Measurements from ENCODE around the gene ARHGEF28. TPM values are rescaled to one million over a fixed set of nuclear protein-coding genes. Genes with fewer than 3 reads are reported as not detected.

Gene ARHGEF28
- total RNA-seq, 1 donor from 2014 or later = 9.3 TPM

- Mint-ChIP-seq H3K27me3 (ENCODE audit: low read depth) (no peaks in the 10 kb centered on the region), H3K4me3 (ENCODE audit: unreplicated experiment) (no peak overlapping the region), H3K4me1 (ENCODE audit: low read depth) (peaks cover 24% of the 10 kb centered on the region), H3K36me3 (ENCODE audit: low read depth) (no peaks in the 10 kb centered on the region), H3K27ac (ENCODE audit: unreplicated experiment) (no peak overlapping the region), H3K9me3 (ENCODE audit: low read depth) (peaks cover 2% of the 10 kb centered on the region)
- DNase-seq (ENCODE audit: low spot score) = no peak
- TF ChIP-seq, protein P1, sequence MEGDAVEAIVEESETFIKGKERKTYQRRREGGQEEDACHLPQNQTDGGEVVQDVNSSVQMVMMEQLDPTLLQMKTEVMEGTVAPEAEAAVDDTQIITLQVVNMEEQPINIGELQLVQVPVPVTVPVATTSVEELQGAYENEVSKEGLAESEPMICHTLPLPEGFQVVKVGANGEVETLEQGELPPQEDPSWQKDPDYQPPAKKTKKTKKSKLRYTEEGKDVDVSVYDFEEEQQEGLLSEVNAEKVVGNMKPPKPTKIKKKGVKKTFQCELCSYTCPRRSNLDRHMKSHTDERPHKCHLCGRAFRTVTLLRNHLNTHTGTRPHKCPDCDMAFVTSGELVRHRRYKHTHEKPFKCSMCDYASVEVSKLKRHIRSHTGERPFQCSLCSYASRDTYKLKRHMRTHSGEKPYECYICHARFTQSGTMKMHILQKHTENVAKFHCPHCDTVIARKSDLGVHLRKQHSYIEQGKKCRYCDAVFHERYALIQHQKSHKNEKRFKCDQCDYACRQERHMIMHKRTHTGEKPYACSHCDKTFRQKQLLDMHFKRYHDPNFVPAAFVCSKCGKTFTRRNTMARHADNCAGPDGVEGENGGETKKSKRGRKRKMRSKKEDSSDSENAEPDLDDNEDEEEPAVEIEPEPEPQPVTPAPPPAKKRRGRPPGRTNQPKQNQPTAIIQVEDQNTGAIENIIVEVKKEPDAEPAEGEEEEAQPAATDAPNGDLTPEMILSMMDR (IDR thresholded peaks at IDR 0.05) = no peak
These were observed 285.9 kb downstream of the ARHGEF28 start for GRCh38 chr5:73911761-73912393.

- Mint-ChIP-seq H3K36me3 (ENCODE audit: low read depth) (no peaks in the 10 kb centered on the region), H3K27me3 (ENCODE audit: low read depth) (no peaks in the 10 kb centered on the region), H3K4me1 (ENCODE audit: low read depth) (peaks cover 34% of the 10 kb centered on the region), H3K27ac (ENCODE audit: unreplicated experiment) (no peak overlapping the region), H3K9me3 (ENCODE audit: low read depth) (no peaks in the 10 kb centered on the region), H3K4me3 (ENCODE audit: unreplicated experiment) (no peak overlapping the region)
- TF ChIP-seq, protein P1 (IDR thresholded peaks at IDR 0.05) = no peak
- DNase-seq (ENCODE audit: low spot score) = no peak
These were observed 286.9 kb downstream of the ARHGEF28 start for GRCh38 chr5:73912821-73913271.

DNA sequence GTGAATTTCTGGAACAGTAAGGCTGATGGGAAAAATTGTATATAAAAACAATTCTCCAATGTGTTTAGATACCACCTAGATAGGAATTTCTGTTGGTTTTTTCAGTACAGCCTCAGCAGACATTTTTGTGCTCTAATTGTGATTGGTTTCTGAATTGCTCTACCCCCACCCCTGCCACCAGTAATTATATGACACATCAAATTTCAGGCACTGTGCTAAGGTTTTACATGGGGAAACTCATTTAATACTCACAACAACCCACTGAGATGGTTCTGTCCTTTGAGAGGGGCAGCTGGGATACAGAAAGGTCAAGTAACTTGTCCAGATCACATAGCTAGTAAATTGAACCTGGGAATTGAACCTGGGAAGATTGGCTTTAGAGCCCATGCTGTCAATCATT, 288.0 kb downstream of the ARHGEF28 start:
- no peaks in the 10 kb centered on the region for H3K27me3 Mint-ChIP-seq (ENCODE audit: low read depth)
- H3K27ac Mint-ChIP-seq (ENCODE audit: unreplicated experiment) = no peak overlapping the region
- TF ChIP-seq, protein P1 (IDR thresholded peaks at IDR 0.05) = no peak
- DNase-seq (ENCODE audit: low spot score) = no peak
- H3K4me1 Mint-ChIP-seq (ENCODE audit: low read depth) = peaks cover 25% of the 10 kb centered on the region
- no peak overlapping the region for H3K4me3 Mint-ChIP-seq (ENCODE audit: unreplicated experiment)
- H3K36me3 Mint-ChIP-seq (ENCODE audit: low read depth) = no peaks in the 10 kb centered on the region
- H3K9me3 Mint-ChIP-seq (ENCODE audit: low read depth) = no peaks in the 10 kb centered on the region

GRCh38 chr5:73915345-73915744, 289.3 kb downstream of the ARHGEF28 start:
- no peaks in the 10 kb centered on the region for H3K9me3 Mint-ChIP-seq (ENCODE audit: low read depth)
- H3K36me3 Mint-ChIP-seq (ENCODE audit: low read depth) = no peaks in the 10 kb centered on the region
- H3K4me3 Mint-ChIP-seq (ENCODE audit: unreplicated experiment) = no peak overlapping the region
- no peak for DNase-seq (ENCODE audit: low spot score)
- TF ChIP-seq, protein P1 (IDR thresholded peaks at IDR 0.05) = no peak
- H3K4me1 Mint-ChIP-seq (ENCODE audit: low read depth) = peaks cover 24% of the 10 kb centered on the region
- no peaks in the 10 kb centered on the region for H3K27me3 Mint-ChIP-seq (ENCODE audit: low read depth)
- no peak overlapping the region for H3K27ac Mint-ChIP-seq (ENCODE audit: unreplicated experiment)

DNA sequence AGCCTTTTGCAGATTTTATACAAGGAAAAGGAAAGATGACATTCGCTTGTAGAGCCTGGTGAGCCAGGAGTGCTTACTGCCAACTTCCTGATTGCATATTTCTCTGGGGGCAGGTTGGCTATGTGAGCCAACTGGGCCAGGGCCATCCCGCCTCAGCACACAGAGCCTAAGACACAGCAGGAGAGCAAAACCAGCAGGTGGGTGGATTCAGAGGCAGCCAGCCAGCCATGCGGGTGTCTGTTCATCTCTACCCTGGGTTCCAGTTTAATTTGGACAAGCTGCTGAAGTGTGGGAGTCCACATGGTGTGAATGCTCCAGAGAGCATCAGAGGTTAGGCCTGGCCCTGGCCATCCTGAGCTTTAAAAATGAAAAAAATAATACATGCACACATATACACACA, 291.4 kb downstream of the ARHGEF28 start:
- no peak overlapping the region for H3K4me3 Mint-ChIP-seq (ENCODE audit: unreplicated experiment)
- H3K4me1 Mint-ChIP-seq (ENCODE audit: low read depth) = peaks cover 17% of the 10 kb centered on the region
- TF ChIP-seq, protein P1 (IDR thresholded peaks at IDR 0.05) = no peak
- no peak for DNase-seq (ENCODE audit: low spot score)
- H3K9me3 Mint-ChIP-seq (ENCODE audit: low read depth) = no peaks in the 10 kb centered on the region
- peaks cover 2% of the 10 kb centered on the region for H3K36me3 Mint-ChIP-seq (ENCODE audit: low read depth)
- H3K27me3 Mint-ChIP-seq (ENCODE audit: low read depth) = no peaks in the 10 kb centered on the region
- no peak overlapping the region for H3K27ac Mint-ChIP-seq (ENCODE audit: unreplicated experiment)

Measured in chondrocyte (in vitro differentiated cells).